Neural cell (in vitro differentiated cells): ENCODE measurements around the gene HSPA12A.

Experiments used
- EZH2 ChIP-seq: fragments of 200-600, 300-800 bp; shearing (Covaris generic), sonication (generic); IDR thresholded peaks from 2 replicates; pipeline ENCODE4 v1.6.1; 2014; ENCODE audit warnings: antibody characterized with exemption, low read length, borderline replicate concordance, mild to moderate bottlenecking; ENCODE audit not compliant: insufficient read depth, poor library complexity, severe bottlenecking
- TF ChIP-seq, protein P1 (sequence below): fragments of 450-650 bp; IDR thresholded peaks from 2 replicates; pipeline ENCODE4 v1.5.1; 2014; ENCODE audit warnings: antibody characterized with exemption, mild to moderate bottlenecking, moderate library complexity; ENCODE audit not compliant: poor library complexity, severe bottlenecking

GRCh38 chr10:116669832-116670644 lies 72.3 kb downstream of the HSPA12A start:
- TF ChIP-seq, protein P1, sequence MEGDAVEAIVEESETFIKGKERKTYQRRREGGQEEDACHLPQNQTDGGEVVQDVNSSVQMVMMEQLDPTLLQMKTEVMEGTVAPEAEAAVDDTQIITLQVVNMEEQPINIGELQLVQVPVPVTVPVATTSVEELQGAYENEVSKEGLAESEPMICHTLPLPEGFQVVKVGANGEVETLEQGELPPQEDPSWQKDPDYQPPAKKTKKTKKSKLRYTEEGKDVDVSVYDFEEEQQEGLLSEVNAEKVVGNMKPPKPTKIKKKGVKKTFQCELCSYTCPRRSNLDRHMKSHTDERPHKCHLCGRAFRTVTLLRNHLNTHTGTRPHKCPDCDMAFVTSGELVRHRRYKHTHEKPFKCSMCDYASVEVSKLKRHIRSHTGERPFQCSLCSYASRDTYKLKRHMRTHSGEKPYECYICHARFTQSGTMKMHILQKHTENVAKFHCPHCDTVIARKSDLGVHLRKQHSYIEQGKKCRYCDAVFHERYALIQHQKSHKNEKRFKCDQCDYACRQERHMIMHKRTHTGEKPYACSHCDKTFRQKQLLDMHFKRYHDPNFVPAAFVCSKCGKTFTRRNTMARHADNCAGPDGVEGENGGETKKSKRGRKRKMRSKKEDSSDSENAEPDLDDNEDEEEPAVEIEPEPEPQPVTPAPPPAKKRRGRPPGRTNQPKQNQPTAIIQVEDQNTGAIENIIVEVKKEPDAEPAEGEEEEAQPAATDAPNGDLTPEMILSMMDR, result no peak
- no peak for TF ChIP-seq EZH2
